ENCODE measurements around the gene KRAS.

DNA sequence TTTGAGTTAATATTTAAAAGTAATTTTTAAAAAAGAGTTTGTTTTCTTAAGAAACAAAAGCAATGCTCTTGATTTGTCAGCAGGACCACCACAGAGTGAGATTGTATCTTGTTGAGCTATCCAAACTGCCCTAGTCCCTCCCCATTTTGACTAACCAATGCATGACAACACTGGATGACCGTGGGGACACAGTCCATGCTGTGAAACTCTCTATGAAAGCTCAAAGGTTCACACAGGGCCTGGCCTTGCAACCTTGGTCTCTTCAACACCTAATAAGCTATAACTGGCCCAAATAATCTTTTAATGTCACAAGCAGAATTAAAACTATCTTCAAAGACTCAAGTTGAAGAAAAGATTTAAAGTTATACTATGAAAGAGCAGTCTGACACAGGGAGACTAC, 42.2 kb downstream of the KRAS start:
- TF ChIP-seq EZH2 (IDR thresholded peaks at IDR 0.05; ENCODE audit: insufficient read depth, poor library complexity, severe bottlenecking), result no peak
- no peak for TF ChIP-seq EZH2phosphoT487 (IDR thresholded peaks at IDR 0.05; ENCODE audit: insufficient read depth, low read depth)

Data from GM23248 (cell line).